HepG2 (cell line): ENCODE results near the gene CDK5RAP1. TPM values are rescaled to one million over a fixed set of nuclear protein-coding genes. Genes with fewer than 3 reads are reported as not detected.

Experiments used
- HDAC2 ChIP-seq: sonication (generic); formaldehyde crosslinking; IDR thresholded peaks from 2 replicates; pipeline ENCODE4 v1.4.0; 2020; ENCODE audit warnings: missing genetic modification reagents
- KDM6A ChIP-seq: IDR thresholded peaks from 2 replicates; pipeline ENCODE4 v1.6.1; 2016; ENCODE audit warnings: low read depth
- KLF9 ChIP-seq: IDR thresholded peaks from 2 replicates; pipeline ENCODE4 v1.6.1; 2016; ENCODE audit warnings: low read depth
- MTF2 ChIP-seq: sonication (generic); formaldehyde crosslinking; IDR thresholded peaks from 2 replicates; pipeline ENCODE4 v1.5.0; 2020; ENCODE audit warnings: missing genetic modification reagents, borderline replicate concordance
- NFE2 ChIP-seq: sonication (generic); formaldehyde crosslinking; IDR thresholded peaks from 2 replicates; pipeline ENCODE4 v1.4.0; 2020; ENCODE audit warnings: missing genetic modification reagents
- RERE ChIP-seq: IDR thresholded peaks from 2 replicates; pipeline ENCODE4 v1.6.1; 2016; ENCODE audit warnings: low read depth, missing genetic modification reagents, missing compliant biosample characterization
- SAFB2 ChIP-seq: sonication (generic); formaldehyde crosslinking; IDR thresholded peaks from 2 replicates; pipeline ENCODE4 v1.5.1; 2020; ENCODE audit warnings: missing genetic modification reagents, low read depth, mild to moderate bottlenecking, borderline replicate concordance
- SALL1 ChIP-seq: sonication (generic); formaldehyde crosslinking; IDR thresholded peaks from 2 replicates; pipeline ENCODE4 v1.8.0; 2022; ENCODE audit warnings: mild to moderate bottlenecking, missing genetic modification reagents
- SAP130 ChIP-seq: IDR thresholded peaks from 2 replicates; pipeline ENCODE4 v1.6.1; 2016; ENCODE audit warnings: low read depth
- SP1 ChIP-seq, 2 experiments: fragments of 450-650 bp in 1 of 2; sonication (generic) in 1 of 2; formaldehyde crosslinking in 1 of 2; IDR thresholded peaks; 2 replicates each; pipeline versions ENCODE4 v1.4.0 to v1.6.1; 2016 to 2020; ENCODE audit warnings: missing genetic modification reagents in 1 of 2
- TOPORS ChIP-seq: sonication (generic); formaldehyde crosslinking; IDR thresholded peaks from 2 replicates; pipeline ENCODE4 v1.8.0; 2023; ENCODE audit warnings: mild to moderate bottlenecking, missing genetic modification reagents
- ZMYM2 ChIP-seq: sonication (generic); formaldehyde crosslinking; IDR thresholded peaks from 2 replicates; pipeline ENCODE4 v1.8.0; 2022; ENCODE audit warnings: mild to moderate bottlenecking, missing genetic modification reagents
- polyA plus RNA-seq, 8 experiments: library from polyadenylated mRNA; depleted of rRNA in 3 of 8; stranded (reverse) in 7 of 8; unstranded in 1 of 8; fragments of >200 nt; fragmentation: Illumina TruSeq in 4 of 8; extraction: Trizol in 4 of 8; gene quantifications; 2 replicates each; pipeline versions ENCODE4 v1.2.1 to v1.2.3, GENCODE V29; 2011 to 2016; ENCODE audit warnings: low read depth in 4 of 8, missing spikeins in 1 of 8, mixed read lengths in 1 of 8; ENCODE audit not compliant: insufficient read depth in 1 of 8
- total RNA-seq, 5 experiments: library from RNA; depleted of rRNA; stranded (reverse); fragments of >200 nt; fragmentation: Illumina TruSeq; extraction: Trizol; gene quantifications; 2 replicates each; pipeline ENCODE4 v1.2.3, GENCODE V29; 2016; ENCODE audit warnings: low read depth in 1 of 5
- TF ChIP-seq, protein P1 (sequence below): sonication (generic); formaldehyde crosslinking; IDR thresholded peaks from 2 replicates; pipeline ENCODE4 v1.4.0; 2020; ENCODE audit warnings: missing genetic modification reagents, borderline replicate concordance
- TF ChIP-seq, protein P2 (sequence below): sonication (generic); formaldehyde crosslinking; IDR thresholded peaks from 2 replicates; pipeline ENCODE4 v1.5.0; 2020; ENCODE audit warnings: missing genetic modification reagents, mild to moderate bottlenecking, borderline replicate concordance
- TF ChIP-seq, protein P3 (sequence below): sonication (generic); formaldehyde crosslinking; IDR thresholded peaks from 2 replicates; pipeline ENCODE4 v1.4.0; 2020; ENCODE audit warnings: missing genetic modification reagents, borderline replicate concordance

Gene CDK5RAP1
- total and polyA plus RNA-seq, 2 of the 13 experiments (the other 11 are each of a cell fraction or from before 2014, with no cell fraction given): 53.6 to 98.2 TPM

DNA sequence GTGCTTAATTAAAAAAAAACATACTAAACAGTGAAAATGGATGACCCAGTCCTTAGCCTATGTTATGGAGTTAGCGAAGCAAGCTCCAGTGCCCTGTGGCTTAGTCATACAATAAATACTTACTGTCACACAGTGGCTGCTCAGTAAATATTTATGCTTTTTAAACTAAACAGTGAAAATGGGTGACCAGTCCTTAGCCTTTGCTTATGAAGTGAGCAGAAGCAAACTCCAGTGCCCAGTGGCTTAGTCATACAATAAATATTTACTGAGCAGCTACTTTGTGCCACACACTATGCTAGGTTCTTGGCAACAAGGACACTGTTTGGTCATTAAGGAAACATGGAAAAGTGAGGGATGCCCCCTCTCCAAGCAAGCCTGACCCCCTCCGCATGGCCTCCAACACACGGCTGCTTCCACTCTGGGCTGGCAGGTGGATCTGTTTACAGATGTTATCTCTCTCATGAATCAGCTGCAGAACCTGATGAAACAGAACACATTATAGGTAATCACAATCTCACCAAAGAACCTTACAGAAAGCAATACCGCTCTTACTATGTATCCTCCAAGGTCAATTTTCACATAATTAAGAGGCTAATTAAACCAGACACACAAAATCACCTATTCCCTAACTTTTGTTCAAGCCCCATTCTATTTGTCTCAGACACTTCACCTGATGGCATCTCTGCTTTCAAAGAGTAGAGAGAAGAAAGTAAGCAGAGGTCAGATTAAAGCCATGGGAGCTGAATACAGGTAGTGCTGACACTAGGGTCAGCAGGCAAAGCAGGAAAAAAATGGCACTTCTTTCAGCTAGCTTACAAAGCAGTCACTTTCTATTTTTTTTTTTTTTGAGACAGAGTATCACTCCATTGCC is 27.3 kb downstream of the CDK5RAP1 start (continued):
- TF ChIP-seq, protein P1, sequence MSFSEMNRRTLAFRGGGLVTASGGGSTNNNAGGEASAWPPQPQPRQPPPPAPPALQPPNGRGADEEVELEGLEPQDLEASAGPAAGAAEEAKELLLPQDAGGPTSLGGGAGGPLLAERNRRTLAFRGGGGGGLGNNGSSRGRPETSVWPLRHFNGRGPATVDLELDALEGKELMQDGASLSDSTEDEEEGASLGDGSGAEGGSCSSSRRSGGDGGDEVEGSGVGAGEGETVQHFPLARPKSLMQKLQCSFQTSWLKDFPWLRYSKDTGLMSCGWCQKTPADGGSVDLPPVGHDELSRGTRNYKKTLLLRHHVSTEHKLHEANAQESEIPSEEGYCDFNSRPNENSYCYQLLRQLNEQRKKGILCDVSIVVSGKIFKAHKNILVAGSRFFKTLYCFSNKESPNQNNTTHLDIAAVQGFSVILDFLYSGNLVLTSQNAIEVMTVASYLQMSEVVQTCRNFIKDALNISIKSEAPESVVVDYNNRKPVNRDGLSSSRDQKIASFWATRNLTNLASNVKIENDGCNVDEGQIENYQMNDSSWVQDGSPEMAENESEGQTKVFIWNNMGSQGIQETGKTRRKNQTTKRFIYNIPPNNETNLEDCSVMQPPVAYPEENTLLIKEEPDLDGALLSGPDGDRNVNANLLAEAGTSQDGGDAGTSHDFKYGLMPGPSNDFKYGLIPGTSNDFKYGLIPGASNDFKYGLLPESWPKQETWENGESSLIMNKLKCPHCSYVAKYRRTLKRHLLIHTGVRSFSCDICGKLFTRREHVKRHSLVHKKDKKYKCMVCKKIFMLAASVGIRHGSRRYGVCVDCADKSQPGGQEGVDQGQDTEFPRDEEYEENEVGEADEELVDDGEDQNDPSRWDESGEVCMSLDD (CRISPR knock-in tag): no peak
- TF ChIP-seq TOPORS (CRISPR knock-in tag): peak; percentile 69; the same call in 1 of the 2 replicates
- TF ChIP-seq RERE (CRISPR knock-in tag): peak; percentile 96
- TF ChIP-seq SP1 (IDR thresholded peaks at IDR 0.05): no peak
- peak; percentile 39; the same call in 1 of the 2 replicates for TF ChIP-seq SP1 (CRISPR knock-in tag; IDR thresholded peaks at IDR 0.05)
- TF ChIP-seq SAP130 (CRISPR knock-in tag): peak; percentile 92
- TF ChIP-seq SALL1 (CRISPR knock-in tag): peak; percentile 99
- peak; percentile 98 for TF ChIP-seq ZMYM2 (CRISPR knock-in tag)
- peak; percentile 99 for TF ChIP-seq HDAC2 (CRISPR knock-in tag)
- TF ChIP-seq, protein P2, sequence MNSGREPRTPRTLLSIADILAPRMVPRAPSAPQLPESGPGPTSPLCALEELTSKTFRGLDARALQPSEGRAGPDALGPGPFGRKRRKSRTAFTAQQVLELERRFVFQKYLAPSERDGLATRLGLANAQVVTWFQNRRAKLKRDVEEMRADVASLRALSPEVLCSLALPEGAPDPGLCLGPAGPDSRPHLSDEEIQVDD: no peak
- TF ChIP-seq, protein P3, sequence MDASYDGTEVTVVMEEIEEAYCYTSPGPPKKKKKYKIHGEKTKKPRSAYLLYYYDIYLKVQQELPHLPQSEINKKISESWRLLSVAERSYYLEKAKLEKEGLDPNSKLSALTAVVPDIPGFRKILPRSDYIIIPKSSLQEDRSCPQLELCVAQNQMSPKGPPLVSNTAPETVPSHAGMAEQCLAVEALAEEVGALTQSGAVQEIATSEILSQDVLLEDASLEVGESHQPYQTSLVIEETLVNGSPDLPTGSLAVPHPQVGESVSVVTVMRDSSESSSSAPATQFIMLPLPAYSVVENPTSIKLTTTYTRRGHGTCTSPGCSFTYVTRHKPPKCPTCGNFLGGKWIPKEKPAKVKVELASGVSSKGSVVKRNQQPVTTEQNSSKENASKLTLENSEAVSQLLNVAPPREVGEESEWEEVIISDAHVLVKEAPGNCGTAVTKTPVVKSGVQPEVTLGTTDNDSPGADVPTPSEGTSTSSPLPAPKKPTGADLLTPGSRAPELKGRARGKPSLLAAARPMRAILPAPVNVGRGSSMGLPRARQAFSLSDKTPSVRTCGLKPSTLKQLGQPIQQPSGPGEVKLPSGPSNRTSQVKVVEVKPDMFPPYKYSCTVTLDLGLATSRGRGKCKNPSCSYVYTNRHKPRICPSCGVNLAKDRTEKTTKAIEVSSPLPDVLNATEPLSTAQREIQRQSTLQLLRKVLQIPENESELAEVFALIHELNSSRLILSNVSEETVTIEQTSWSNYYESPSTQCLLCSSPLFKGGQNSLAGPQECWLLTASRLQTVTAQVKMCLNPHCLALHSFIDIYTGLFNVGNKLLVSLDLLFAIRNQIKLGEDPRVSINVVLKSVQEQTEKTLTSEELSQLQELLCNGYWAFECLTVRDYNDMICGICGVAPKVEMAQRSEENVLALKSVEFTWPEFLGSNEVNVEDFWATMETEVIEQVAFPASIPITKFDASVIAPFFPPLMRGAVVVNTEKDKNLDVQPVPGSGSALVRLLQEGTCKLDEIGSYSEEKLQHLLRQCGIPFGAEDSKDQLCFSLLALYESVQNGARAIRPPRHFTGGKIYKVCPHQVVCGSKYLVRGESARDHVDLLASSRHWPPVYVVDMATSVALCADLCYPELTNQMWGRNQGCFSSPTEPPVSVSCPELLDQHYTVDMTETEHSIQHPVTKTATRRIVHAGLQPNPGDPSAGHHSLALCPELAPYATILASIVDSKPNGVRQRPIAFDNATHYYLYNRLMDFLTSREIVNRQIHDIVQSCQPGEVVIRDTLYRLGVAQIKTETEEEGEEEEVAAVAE (CRISPR knock-in tag): peak; percentile 89
- peak; percentile 62; the same call in 1 of the 2 replicates for TF ChIP-seq SAFB2 (CRISPR knock-in tag)
- TF ChIP-seq KLF9 (CRISPR knock-in tag): 0 out of 2 replicates have a peak, but pooled peaks have one; percentile 62
- no peak; the same call in 1 of the 2 replicates for TF ChIP-seq NFE2
- peak; percentile 87 for TF ChIP-seq KDM6A (CRISPR knock-in tag)
- no peak for TF ChIP-seq MTF2
